CD4-positive, alpha-beta T cell treated with Interleukin-17A for 1 hour (primary cell): ENCODE data around the gene ITPR1.

ENCODE experiments used
- DNase-seq: peaks from one replicate; pipeline ENCODE4 v3.0.0-alpha.2; 2020

Gene ITPR1

DNA sequence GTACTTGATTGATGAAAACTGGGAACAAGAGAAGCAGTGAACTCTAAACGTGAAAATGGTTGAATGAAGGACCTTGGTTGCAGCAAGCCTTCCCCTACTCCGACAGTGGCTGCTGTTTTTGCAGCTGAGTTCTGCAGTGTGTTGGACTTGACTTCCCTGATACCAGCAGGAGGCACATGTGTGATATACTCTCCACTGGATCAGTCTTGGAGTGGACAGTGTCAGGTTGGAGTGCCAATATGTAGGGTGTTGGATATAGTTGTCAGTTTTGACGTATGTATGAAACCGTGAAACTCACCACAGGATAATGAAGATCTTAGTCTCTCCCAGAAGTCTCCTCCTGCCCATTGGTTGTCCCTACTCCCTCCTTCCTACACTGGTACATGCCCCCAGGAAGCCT lies 106.5 kb downstream of the ITPR1 start:
- no peak for DNase-seq

DNA sequence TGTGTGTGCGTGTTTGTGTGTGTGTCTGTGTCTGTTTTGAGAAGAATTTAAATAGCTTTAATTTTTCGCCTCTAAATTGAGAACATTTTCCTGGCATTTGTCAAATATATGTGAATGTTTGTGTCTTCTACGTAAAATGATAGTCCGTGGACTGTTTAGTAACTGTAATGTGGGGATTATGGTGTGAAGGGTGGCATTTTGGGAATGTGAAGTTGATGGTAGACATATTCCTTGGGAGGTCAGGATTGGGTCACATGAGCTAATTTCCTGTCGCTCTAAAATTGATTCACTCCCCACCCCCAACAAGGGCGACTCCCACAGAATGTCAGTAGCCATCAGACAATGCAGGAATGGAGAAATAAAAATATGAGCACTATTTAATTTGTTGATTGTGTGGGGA lies 107.3 kb downstream of the ITPR1 start:
- DNase-seq: no peak

DNA sequence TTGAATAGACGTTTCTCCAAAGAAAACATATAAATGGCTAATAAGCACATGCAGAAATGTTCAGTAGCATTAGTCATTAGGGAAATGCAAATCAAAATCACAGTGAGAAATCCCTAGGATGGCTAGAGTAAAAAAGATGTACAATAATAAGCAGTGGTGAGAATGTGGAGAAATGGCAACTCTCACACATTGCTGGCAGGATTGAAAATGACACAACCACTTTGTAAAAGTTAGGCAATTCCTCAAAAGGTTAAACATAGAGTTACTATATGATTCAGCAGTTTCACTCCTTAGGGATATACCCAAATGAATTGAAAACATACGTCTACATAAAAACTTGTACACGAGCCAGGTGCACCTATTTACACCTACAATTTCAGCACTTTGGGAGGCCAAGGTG lies 108.7 kb downstream of the ITPR1 start:
- no peak for DNase-seq

DNA sequence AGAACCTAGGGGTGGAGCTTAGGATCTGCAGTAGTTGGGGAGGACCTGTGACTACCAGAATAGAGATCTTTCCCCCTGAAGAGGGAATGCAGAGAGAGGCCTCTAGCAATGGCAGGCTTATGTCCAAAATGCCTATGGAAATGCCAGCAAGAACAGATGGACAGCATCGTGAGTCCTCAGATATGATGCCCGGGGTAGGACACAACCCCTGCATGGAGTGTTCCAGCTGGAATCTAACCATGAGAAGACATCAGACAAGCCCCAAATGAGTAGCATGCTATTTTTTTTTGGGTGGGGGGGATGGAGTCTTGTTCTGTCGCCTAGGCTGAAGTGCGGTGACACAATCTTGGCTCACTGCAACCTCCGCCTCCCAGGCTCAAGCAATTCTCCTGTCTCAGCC lies 111.5 kb downstream of the ITPR1 start:
- DNase-seq: no peak

DNA sequence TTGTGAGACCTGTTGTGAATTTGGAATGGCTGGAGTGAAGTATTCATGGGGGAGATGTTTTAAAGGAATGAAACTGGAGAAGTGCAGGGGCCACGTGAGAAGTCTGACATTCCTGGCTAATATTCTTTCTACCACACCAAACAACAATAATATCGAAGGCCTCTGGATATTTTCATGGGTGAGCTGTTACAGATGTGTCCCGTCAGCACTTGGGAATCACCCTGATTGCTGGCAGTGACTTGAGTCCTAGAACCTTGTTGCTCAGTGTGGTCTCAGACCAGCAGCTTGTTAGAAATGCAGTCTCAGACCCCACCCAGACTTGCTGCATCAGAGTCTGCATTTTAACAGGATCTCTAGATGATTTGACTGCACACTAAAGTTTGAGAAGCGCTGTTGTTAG lies 113.8 kb downstream of the ITPR1 start:
- DNase-seq: no peak

DNA sequence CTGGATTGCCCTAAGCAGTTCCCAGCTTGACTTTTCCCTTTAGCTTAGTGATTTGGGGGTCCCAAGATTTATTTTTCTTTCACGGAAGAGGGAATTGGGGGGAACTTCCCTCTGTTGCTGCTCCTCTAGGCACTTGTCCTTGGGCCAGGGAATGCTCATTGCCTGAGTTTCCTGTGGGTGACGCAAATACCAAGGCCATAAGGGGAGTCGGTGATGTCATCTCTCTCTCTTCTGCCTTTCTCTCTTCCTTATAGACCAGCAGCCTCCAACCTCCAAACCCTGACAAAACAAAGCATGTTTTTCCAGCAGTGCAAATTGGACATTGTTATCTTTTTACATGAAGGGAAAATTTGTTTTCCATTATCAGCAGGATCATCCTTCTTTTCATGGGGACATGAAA lies 120.2 kb downstream of the ITPR1 start:
- DNase-seq: no peak

DNA sequence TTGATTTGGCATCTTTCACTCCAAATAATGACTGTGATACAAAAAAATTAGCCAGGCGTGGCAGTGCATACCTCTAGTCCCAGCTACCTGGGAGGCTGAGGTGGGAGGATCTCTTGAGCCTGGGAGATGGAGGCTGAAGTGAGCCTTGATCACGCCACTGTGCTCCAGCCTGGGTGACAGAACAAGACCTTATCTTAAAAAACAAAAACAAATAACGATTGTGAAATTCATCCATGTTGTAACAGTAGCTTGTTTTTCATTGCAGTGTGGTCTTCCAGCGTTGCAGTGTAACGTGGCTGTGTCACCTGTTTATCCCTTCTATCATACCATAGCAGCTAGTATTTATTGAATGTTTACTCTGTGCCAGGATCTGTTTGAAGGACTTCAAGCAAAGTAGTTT lies 120.9 kb downstream of the ITPR1 start:
- DNase-seq: no peak

DNA sequence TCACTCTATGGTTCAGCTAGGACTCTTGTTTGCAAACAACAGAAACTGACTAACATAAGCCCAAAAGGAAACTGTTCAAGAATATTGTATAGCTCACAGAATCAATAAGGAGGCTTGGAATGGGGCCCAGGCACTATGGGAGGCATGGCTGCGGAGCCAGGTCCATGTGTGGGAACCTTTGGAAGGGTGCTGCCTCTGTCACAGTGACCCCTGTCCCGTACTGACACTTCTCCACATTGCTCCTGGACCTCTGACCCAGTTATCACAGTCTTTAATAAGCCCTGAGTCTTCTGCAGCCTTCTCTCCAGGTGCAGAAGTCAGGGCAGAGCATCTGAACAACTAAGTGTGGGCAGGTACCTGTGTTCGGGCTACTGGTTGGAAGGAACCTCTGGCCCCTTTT lies 121.8 kb downstream of the ITPR1 start:
- no peak for DNase-seq

DNA sequence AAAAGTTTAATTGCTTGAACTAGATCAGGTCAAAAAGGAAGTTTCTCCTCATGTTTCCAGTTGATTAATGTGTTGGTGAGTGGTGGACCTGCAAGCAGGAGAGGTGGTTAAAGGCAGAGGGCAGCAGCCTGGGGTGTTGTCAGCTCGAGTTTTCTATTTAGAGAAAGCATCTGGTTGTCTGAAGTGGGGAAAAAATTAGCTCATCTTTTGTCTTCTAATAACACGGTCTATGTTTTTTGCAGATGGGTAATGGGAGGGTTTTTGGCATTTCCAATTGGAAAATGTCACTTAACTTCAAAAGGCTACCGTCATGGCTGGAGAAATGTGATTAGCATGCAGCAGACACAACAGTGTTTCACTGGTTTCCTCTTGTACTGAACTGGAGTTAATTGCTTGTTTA lies 122.6 kb downstream of the ITPR1 start:
- no peak for DNase-seq

DNA sequence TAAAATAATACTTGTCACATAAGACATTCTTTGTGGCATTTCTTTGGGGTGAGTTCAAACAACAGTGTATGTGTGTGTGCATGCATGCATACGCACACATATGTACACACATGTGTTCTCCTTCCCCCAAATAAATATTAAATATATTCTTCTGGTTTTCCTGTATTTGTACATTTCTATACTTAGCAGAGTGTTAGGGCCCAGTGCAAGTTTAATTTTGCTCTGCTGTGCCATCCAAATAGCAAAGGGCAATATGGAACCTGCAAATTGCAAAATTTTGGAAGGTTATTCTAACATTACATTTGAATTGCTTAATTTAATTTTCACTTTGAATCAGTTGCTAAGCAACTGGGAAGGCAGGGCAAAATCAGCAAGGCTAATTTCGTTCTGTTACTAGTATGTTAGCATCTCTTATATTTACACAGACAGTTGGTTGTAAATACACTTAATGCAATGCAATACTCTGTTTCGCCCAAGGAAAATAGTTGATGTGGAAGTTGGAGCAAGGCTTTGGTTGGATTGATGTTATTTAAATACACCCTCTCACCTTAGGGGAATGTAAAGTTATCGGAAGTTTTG lies 130.4 kb downstream of the ITPR1 start:
- DNase-seq: no peak

DNA sequence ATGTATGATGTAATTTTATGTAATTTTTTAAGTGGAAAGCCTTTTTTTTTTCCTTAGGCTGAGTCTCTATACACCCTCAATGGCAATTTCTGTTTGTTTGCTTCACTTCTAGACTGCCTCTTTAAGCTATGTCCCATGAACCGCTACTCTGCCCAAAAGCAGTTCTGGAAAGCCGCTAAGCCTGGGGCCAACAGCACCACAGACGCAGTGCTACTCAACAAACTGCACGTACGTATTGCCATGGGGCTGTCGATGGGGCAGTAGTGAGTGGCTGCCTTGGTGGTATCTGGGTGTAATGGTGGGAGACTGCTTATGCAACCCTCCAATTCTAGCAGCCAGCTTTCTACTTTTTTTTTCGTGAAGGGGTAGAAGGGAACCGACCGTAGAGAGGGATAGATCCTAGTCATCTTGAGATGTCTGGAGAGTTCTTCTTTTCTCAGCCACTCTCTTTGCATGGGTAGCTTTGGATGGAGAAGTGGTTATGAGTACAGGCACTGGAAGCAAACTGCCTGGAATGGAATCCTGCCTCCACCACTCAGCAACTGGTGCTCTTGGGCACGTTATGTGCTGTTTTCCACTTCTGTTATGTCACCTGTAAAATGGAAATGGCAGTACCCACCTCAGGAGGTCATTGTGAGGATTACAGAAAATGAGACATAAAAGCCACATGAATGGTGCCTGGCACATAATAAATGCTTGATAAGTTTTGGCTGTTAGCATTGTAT lies 134.7 kb downstream of the ITPR1 start:
- no peak for DNase-seq

DNA sequence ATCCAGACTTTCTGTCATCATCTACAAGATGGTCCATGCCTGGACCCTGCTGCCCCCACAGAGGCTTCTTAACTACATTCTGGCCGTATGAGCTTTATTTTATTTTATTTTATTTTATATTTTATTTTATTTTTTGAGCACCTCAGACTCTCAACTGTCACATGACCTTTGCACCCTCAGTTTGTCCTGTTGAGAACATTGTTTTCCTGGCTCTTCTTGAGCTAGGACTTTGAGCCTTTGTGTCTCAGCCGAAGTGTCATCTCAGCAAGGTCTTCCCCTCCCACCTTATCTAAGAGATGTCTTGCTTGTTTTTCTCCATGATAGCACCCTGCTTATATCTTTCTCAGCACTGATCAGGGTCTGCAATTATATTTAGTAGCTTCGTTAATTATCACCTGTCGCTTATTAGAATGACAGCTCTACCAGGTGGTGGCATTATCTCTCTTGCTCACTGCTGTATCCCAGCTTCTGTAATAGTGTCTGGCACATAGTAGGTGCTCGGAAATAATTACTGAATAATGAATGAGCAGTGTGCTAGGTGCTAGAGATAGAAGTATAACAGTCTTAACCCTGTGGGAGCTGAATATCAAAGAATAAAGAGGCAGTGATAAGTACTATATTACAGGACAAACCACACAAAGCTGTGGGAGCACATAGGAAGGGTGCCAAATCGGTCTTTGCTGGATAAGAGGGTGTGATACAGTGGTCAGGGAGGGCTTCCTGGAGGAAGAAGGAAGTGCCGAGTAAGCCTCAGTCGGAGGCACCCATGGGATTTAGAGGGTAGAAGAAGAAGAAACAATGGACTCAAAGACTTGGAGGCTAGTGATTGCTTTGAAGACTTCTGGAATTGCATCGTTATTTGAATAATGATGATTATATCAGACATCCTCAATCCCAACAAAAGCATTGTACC lies 136.2 kb downstream of the ITPR1 start:
- DNase-seq: no peak

DNA sequence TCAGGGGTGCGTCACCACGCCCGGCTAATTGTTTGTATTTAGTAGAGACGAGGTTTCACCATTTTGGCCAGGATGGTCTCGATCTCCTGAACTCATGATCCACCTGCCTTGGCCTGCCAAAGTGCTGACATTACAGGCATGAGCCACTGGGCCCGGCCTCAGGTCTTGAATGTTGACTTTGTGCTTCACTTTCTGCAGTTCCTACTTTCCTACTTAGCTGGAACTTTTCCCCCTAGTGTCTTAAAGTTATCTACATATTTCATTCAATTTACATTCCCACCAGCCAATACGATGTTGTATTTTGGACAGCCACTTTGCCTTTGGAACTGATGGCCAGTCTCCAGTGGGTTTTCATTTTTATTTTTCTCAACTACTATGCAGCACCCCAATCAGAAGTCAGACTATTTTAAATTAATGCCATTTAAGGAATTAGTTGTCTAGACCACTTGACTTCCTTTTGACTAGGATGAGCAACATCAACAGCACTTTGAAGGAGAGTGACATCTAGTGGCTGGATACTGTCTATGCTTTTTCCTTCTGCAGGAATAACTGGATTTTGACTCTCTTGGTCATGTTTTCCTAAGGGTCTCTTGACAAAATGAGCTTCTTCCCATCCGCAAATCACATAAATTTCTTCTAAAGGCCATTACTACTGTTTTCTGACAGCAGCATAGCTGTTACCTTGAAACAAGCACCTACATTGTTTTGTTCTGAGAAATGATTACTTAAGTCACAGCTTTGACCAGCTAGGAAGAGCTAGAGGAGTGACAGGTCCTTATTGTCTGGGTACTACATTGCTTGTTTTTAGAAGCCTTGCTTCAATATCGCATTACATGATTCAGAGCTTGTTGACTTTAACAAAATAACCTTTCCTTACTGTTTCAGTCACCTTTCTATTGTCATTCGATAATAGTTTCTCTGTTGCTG lies 140.2 kb downstream of the ITPR1 start:
- peak; percentile 54 for DNase-seq

DNA sequence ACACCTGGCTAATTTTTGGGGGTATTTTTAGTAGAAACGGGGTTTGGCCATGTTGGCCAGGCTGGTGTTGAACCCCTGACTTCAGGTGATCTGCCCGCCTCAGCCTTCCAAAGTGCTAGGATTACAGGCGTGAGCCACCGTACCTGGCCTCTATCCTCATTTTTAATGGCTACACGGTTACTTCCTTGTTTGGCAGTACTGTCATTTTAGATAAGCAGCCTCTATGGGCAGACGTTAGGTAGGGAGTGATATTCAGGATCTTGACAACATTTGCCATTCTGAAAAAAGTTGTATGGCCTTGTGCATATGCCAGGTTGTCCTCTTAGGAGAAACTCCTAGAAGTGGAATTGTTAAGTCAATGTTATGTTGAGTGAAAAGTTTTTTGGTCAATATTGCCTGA lies 141.7 kb downstream of the ITPR1 start:
- DNase-seq: no peak

DNA sequence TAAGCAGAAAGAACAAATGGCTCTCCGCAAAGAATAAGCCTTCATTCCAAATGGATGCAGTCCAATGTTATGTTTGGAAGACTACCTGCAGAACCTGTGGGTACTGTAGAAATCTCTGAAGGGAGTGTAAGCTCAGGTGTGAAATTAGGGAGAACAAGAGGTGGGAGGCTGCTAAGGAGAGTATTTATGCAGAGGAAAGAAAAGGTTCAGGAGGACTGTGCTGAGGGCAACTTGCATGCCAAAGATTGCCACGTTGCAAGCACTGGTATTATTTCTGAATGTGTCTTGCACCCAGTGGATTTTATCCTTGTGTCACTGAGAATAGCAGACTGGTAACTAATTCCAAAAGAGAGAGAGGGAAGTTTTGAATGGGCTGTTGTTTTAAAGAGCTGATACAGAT lies 144.1 kb downstream of the ITPR1 start:
- no peak for DNase-seq

DNA sequence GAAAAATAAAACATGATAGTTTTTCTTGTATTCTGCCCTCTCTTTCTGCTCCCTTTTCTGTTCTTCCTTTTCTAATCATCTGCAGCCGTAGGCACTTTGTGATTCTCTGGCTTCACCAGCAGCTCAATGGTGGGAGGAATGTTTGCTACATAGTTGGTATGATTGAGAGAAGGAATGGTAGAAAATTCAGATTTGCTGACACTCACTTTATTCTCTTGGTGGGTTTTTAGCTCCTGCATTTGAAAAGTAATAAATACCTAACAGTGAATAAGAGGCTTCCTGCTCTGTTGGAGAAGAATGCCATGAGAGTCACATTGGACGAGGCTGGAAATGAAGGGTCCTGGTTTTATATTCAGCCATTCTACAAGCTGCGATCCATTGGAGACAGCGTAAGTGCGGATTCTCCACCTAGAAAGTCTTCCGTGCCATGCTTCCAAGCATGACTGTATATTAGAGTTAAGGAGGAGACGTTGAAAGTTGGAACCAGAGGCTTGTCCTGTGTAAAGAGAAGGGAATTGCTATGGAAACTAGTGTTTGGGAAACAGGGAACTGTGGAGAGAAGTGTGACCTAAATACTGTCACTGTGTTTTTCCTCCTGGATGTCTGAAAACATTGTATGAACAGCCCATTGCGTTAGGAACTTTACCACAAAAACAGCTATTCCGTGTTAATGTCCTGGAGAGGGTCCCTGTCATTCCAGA lies 148.9 kb downstream of the ITPR1 start:
- DNase-seq: no peak

DNA sequence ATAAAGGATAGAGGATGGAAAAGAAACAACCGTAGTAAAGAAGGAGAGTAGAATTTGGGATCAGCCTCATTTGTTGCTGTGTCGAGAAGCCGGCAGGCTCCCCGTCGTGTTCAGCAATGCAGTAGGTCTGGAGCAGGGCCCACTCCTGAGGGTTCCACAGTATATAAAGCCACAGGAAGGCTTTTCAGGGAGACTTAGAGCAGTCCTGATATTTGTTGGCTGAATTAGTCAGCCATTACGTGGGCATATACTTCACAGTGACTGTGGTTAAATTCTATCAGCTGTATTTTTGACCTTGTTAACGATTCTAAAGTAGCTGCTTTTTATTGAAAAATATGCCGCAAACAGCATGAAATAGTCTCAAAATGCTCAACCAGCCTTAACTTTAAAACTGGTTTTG lies 149.5 kb downstream of the ITPR1 start:
- DNase-seq: no peak

DNA sequence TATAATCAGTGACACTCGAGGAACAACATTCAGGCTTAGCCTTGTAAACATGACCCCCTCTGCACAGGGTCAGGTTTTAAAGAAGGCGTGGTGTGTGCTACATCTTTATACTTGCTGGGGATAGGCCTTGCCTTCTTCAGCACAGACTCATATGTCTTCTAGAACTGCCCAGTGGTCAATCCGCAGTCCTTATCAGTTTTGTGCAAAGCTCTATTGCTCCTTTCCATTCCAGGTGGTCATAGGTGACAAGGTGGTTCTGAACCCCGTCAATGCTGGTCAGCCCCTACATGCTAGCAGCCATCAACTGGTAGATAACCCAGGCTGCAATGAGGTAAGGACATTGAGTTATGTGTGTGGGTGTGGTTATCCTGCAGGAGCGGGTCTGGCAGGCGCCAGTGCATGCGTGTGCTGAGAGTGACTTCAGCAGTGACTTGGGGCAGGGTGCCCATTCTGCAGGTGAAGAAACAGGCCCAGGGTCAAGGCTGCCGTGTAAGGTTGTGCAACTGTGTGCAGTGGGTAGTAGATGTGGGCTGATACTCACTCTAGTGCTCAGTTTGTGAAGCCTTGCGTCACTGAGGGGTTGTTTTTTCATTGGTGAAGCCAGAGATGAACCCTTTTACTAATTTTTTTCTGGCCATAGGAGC lies 150.9 kb downstream of the ITPR1 start:
- DNase-seq: no peak

DNA sequence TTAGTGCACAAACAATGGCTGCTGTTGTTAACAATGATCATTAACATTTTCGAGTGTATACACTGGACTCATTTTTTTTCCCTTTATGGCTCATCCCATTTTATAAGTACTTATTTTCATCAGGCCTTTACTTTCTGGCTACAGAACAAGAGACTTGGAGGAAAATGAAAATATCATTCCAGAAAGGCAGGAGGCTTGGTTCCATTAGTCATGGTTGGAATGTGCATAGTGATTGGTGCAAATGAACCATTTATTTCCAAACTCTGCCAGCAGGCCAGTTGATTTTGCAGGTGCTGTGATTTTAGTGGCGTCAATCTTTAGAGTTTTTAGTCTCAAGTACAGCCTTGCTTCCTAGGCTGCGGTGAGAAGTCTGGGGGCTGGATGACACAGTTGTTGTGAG lies 151.8 kb downstream of the ITPR1 start:
- DNase-seq: no peak

DNA sequence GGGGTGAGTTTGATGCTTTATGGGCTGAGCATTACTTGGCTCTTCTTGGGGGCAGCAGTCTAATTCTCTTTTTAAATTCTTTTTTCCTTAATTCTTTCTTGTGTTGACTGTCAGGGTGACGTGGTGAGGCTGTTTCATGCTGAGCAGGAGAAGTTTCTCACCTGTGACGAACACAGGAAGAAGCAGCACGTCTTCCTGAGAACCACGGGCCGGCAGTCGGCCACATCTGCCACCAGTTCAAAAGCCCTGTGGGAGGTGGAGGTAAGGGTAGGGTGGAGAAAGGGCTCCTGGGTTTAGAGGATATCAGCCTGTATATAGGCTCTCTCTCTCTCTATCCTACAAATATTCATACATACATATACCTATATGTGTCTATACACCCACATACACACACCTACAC lies 152.3 kb downstream of the ITPR1 start:
- DNase-seq: no peak

DNA sequence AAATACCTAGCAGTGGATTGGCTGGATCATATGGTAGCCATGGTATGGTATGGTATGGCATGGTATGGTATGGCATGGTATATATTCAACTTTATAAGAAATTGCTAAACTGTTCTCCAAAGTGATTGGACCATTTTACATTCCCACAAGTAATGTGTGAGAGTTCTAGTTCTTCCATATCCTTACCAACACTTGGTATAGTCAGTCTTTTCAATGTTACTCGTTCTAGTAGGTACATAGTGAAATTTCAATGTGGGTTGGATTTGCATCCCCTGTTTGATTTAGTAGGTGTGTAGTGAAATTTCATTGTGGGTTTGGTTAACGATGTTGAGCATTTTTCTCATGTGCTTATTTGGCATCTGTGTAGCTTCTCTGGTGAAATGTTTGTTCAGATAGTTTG lies 154.3 kb downstream of the ITPR1 start:
- no peak for DNase-seq
